Activated CD8-positive, alpha-beta memory T cell treated with anti-CD3 and anti-CD28 coated beads, Interleukin-2, amount 50 U/mL, for 1 hour (primary cell): ENCODE data around the gene PKM.
"Not testable (repeated sequence)": the region's sequence is repeated elsewhere in the genome, so short reads cannot be mapped to it uniquely, and the experiment has no call there.

Source experiments
- DNase-seq: peaks from one replicate; pipeline ENCODE4 v3.0.0-alpha.2; 2020; ENCODE audit errors: extremely low read depth

PKM gene

GRCh38 chr15:72231066-72231832 is at the start of gene PKM:
TSS of gene PKM (minus strand) at chr15:72231190. CDS start at chr15:72219097, 12,093 bp downstream.
- peak; percentile 85 for DNase-seq

GRCh38 chr15:72280751-72281150 is 49.8 kb upstream of the PKM start:
- no peak for DNase-seq

- no peak for DNase-seq
Observed at GRCh38 chr15:72278737-72279136, 47.7 kb upstream of the PKM start.

- no peak for DNase-seq
Observed at GRCh38 chr15:72276326-72276700, 45.3 kb upstream of the PKM start.

GRCh38 chr15:72275635-72276325 is 44.8 kb upstream of the PKM start:
- DNase-seq: not testable (repeated sequence)

GRCh38 chr15:72272997-72273352 is 42.0 kb upstream of the PKM start:
- DNase-seq: no peak

- DNase-seq: peak; percentile 94
Observed at GRCh38 chr15:72272213-72272996, 41.4 kb upstream of the PKM start, which contains the start of gene PARP6. TSS of gene PARP6 (minus strand) at chr15:72272554. CDS start at chr15:72267477, 5,077 bp downstream.

GRCh38 chr15:72271895-72272212 is 40.9 kb upstream of the PKM start:
- no peak for DNase-seq

- DNase-seq: no peak
Observed at GRCh38 chr15:72271221-72271620, 40.2 kb upstream of the PKM start.

- no peak for DNase-seq
Observed at GRCh38 chr15:72269739-72270138, 38.7 kb upstream of the PKM start.

- DNase-seq: no peak
Observed at GRCh38 chr15:72265031-72265430, 34.0 kb upstream of the PKM start.

GRCh38 chr15:72252663-72253299 is 21.8 kb upstream of the PKM start:
- DNase-seq: no peak

- DNase-seq: no peak
Observed at GRCh38 chr15:72249142-72249810, 18.3 kb upstream of the PKM start.

GRCh38 chr15:72248514-72248913 is 17.5 kb upstream of the PKM start:
- DNase-seq: no peak

GRCh38 chr15:72242775-72243370 is 11.9 kb upstream of the PKM start:
- no peak for DNase-seq

GRCh38 chr15:72239652-72240051 is 8.7 kb upstream of the PKM start:
- no peak for DNase-seq

- DNase-seq: no peak
Observed at GRCh38 chr15:72238586-72238985, 7.6 kb upstream of the PKM start.

- no peak for DNase-seq
Observed at GRCh38 chr15:72237853-72238224, 6.8 kb upstream of the PKM start.

GRCh38 chr15:72237029-72237852 is 6.3 kb upstream of the PKM start:
- DNase-seq: no peak

- DNase-seq: no peak
Observed at GRCh38 chr15:72236381-72237003, 5.5 kb upstream of the PKM start.
